ENCODE results near the gene THSD7A.

DNA sequence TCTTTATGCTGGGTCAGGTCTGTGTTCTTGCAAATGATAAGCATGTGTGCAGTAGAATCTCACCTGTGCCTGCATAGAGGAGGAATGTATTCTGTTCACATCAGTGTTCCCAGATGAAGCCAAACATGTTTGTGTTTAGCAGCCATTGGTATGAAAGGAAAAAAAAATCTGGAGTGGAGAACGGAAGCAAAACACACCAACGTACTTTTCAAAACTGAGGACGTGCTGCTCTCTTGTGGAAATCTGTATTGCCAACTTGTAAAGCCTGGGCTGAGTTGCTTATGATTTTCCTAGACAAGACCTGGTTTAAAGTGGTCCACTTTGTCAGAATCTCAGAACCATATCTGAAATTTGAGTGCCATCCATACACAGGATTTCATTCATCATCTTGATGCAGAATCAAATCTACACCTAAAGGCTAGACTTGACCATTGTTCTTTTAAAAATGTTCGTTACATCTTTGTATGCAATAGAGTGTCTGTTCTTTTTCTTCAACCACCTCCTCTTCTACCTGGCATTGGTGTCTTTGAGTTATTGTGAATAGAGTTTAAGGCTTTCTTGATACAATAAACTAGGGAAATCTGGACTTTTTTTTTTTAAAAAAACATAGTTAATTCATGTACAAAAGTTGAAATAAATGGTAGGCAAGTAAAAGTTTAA is 490.6 kb downstream of the THSD7A start:
- TF ChIP-seq HDAC6 (IDR thresholded peaks at IDR 0.05; ENCODE audit: low read depth, low read length) (no peak), EGR1 (IDR thresholded peaks at IDR 0.05; ENCODE audit: borderline replicate concordance, low read depth, low read length) (no peak), ZNF274 (IDR thresholded peaks at IDR 0.05; ENCODE audit: borderline replicate concordance, extremely low read depth, low read length) (no peak), TAF1 (IDR thresholded peaks at IDR 0.05; ENCODE audit: low read depth, low read length) (no peak)

All from H1 (cell line).